Omental fat pad (tissue), 4 donors: ENCODE results near the gene UCN3. TPM values are rescaled to one million over a fixed set of nuclear protein-coding genes. Genes with fewer than 3 reads are reported as not detected.

Experiments
- ATAC-seq: fragments of 150-250 bp; one replicate; pipeline ENCODE4 v1.9.1; 2016; ENCODE audit warnings: mild to moderate bottlenecking, moderate library complexity; ENCODE audit not compliant: low FRiP score
- DNase-seq: peaks from one replicate; pipeline ENCODE4 v3.0.0-alpha.2; 2019; ENCODE audit warnings: low spot score
- CTCF ChIP-seq, 3 donors: fragments of 450-650 bp; IDR thresholded peaks; one replicate each; pipeline ENCODE4 v1.5.1; 2016 to 2017; ENCODE audit warnings: antibody characterized with exemption in 3 of 3, mild to moderate bottlenecking in 3 of 3, moderate library complexity in 2 of 3
- total RNA-seq, 4 donors: library from RNA; depleted of rRNA; stranded (reverse); fragments of >200 nt; gene quantifications; one replicate each; pipeline ENCODE4 v1.1.0, GENCODE V29; 2016

Gene UCN3, protein sequence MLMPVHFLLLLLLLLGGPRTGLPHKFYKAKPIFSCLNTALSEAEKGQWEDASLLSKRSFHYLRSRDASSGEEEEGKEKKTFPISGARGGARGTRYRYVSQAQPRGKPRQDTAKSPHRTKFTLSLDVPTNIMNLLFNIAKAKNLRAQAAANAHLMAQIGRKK
- total RNA-seq, result not detected

DNA sequence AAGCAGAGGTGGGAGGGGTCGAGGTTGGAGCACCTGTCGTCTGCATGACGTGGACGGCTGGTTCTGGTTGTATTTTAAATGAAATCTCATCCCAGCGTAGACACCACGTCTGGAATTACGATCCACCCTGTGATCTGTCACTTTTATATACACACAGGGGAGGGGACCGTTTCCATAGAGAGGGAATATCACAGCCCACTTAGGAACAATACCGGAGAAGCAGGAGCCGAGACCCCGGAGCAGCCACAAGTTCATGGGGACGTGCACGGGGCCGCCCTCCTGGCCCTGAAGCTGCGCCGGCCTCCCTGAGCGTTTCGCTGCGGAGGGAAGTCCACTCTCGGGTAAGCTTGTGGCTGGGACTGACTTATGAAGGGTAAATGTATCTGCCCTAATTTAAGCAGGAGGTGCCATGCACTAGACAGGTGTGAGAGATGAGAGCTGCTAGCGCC lies at the start of gene UCN3:
Gene UCN3 (plus strand): TSS at position 77 of the 449 bp plus-strand sequence. CDS start 8,755 bp downstream, outside the sequence.
- ATAC-seq (no peak), DNase-seq (no peak)
- no peak for TF ChIP-seq CTCF (IDR thresholded peaks at IDR 0.05)

DNA sequence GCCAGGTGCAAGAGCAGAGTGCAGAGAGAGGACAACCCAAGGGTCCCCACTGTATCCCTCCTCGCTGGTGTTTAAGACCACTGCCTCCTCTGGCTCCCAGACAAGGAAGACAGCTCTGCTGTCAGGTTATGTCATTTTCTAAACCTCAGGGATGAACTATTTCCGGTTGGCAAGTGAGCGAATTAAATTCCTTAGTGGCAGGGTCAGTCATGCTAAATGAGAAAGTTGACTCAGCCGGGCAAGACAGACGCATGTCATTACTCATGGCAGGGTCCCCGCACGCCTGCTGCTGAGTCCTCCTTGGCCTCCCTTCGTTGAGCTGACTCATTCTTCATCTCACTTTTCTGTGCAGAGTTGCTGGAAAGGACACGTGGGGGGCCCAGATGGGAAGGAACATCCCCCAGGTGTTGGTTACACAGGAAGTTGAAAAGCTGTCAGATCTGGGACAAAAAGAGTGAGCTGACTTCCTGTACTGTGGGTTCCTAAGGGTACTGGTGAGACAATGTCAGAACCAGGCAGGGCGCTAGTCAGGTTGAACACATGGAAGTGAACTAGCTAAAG lies 47.1 kb upstream of the UCN3 start:
- TF ChIP-seq CTCF (IDR thresholded peaks at IDR 0.05), result no peak
- DNase-seq (no peak), ATAC-seq (no peak)

GRCh38 chr10:5318148-5318547 lies 46.6 kb upstream of the UCN3 start:
- DNase-seq (no peak), ATAC-seq (no peak)
- no peak for TF ChIP-seq CTCF (IDR thresholded peaks at IDR 0.05)

GRCh38 chr10:5319863-5320262 lies 44.9 kb upstream of the UCN3 start:
- no peak for TF ChIP-seq CTCF (IDR thresholded peaks at IDR 0.05)
- ATAC-seq (no peak), DNase-seq (no peak)

DNA sequence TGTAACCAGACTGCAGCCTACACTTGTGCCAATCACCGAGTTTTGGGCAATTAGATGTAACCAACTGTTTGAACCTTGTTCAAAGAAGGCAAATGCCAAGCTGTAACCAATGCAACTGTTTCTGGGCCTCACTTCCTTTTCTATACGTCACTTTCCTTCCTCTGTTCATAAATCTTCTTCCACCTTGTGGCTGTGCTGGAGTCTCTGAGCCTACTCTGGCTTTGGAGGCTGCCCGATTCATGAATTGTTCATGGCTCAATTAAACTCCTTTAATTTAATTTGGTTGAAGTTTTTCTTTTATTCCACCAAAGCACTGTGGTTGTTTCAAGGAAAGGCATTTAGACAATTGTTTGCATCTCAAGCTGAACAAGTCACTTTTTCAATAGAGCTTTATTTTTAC lies 43.5 kb upstream of the UCN3 start:
- ATAC-seq (no peak), DNase-seq (no peak)
- no peak for TF ChIP-seq CTCF (IDR thresholded peaks at IDR 0.05)

GRCh38 chr10:5323446-5323845 lies 41.3 kb upstream of the UCN3 start:
- ATAC-seq (no peak), DNase-seq (no peak)
- no peak for TF ChIP-seq CTCF (IDR thresholded peaks at IDR 0.05)

DNA sequence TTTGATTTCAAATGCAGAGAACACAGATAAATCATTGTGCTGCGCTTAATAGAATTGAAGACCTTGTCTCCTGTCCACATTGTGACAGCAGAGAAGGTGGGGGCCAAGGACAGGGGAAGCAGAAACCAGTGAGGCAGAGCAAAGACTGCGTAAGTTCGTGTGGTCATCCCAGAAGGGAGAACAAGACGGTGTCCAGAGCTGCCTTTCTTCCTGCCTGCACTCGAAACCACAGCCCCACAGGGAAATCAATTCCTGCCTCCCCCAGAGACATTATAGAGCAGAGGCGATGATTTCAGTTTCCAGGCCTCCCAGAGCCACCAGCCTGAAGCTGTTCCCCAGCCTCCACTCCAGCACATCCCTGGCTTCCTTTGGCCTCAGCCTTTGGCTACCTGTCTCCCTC lies 39.7 kb upstream of the UCN3 start:
- no peak for TF ChIP-seq CTCF (IDR thresholded peaks at IDR 0.05)
- DNase-seq (no peak), ATAC-seq (no peak)
